Heart left ventricle (tissue), 16 donors: Measurements from ENCODE around the gene PRPSAP1. TPM values are rescaled to one million over a fixed set of nuclear protein-coding genes. Genes with fewer than 3 reads are reported as not detected.

Experiments used
- ATAC-seq, 4 donors: fragments of 200-7000 bp; cut with Tn5 transposase; one replicate each; pipeline ENCODE4 v1.9.1; 2020 to 2022; ENCODE audit warnings: moderate library complexity in 4 of 4, mild to moderate bottlenecking in 3 of 4, moderate number of reproducible peaks in 1 of 4
- DNase-seq, 5 donors: peaks; one replicate each; pipeline ENCODE4 v3.0.0-alpha.2; 2020
- H3K27ac ChIP-seq, 12 donors: fragments of 200-600 bp; sonication (generic) in 4 of 12; one replicate each; pipeline versions ENCODE4 v1.5.0 to v1.8.0; 2016 to 2022; ENCODE audit warnings: mild to moderate bottlenecking in 2 of 12
- H3K27me3 ChIP-seq, 9 donors: fragments of 200-600 bp; sonication (generic) in 2 of 9; one replicate each; pipeline versions ENCODE4 v1.5.1 to v1.8.0; 2016 to 2022; ENCODE audit warnings: mild to moderate bottlenecking in 3 of 9
- H3K36me3 ChIP-seq, 9 donors: fragments of 200-600 bp; sonication (generic) in 2 of 9; one replicate each; pipeline versions ENCODE4 v1.5.0 to v1.8.0; 2018 to 2022; ENCODE audit warnings: mild to moderate bottlenecking in 2 of 9
- H3K4me1 ChIP-seq, 12 donors: fragments of 200-600 bp; sonication (generic) in 4 of 12; one replicate each; pipeline versions ENCODE4 v1.5.0 to v1.8.0; 2016 to 2022; ENCODE audit warnings: mild to moderate bottlenecking in 3 of 12
- H3K4me3 ChIP-seq, 12 donors: fragments of 200-600 bp; sonication (generic) in 4 of 12; one replicate each; pipeline versions ENCODE4 v1.5.0 to v1.8.0; 2017 to 2022; ENCODE audit warnings: mild to moderate bottlenecking in 9 of 12, moderate library complexity in 4 of 12
- H3K9me3 ChIP-seq, 12 donors: fragments of 200-600 bp; sonication (generic) in 4 of 12; one replicate each; pipeline versions ENCODE4 v1.5.0 to v1.8.0; 2016 to 2022; ENCODE audit warnings: mild to moderate bottlenecking in 1 of 12
- POLR2A ChIP-seq, 2 donors: fragments of 450-650 bp; IDR thresholded peaks; one replicate each; pipeline ENCODE4 v1.6.1; 2017; ENCODE audit warnings: antibody characterized with exemption in 2 of 2, mild to moderate bottlenecking in 2 of 2, moderate library complexity in 2 of 2
- WGBS, 4 donors: extraction: QIAGEN DNeasy Blood & Tissue Kit in 2 of 4; methylation state at CpG; one replicate each; pipeline versions ENCODE4 v1.1.5 to v1.1.7; 2013 to 2018; 5-methylcytosine and 5-hydroxymethylcytosine counted together
- intact Hi-C, 10 donors: fragments of 100-400 bp; cut with DNase I; formaldehyde crosslinking; loops; one replicate each; pipeline versions ENCODE4 v1.11.1 to v1.14.2; 2022
- polyA plus RNA-seq, 2 donors: library from polyadenylated mRNA; stranded (reverse); fragments of 200-250 nt; gene quantifications; one replicate each; pipeline ENCODE4 v1.2.3, GENCODE V29; 2013
- total RNA-seq, 9 donors: library from RNA; depleted of rRNA in 2 of 9; stranded (reverse); fragments of >200 nt in 2 of 9; fragmentation: NEBNext Ultra II Directional in 3 of 9; extraction: Animal tissue kit (Norgen Biotek cat#: 25700) in 3 of 9; gene quantifications; one replicate each; pipeline versions ENCODE4 v1.1.0 to v1.2.4, GENCODE V29; 2016 to 2023
- TF ChIP-seq, protein P1 (sequence below), 12 donors: fragments of 200-600 bp; sonication (generic) in 4 of 12; IDR thresholded peaks; one replicate each; pipeline versions ENCODE4 v1.5.0 to v1.8.0; 2018 to 2022; ENCODE audit warnings: antibody characterized with exemption in 12 of 12, mild to moderate bottlenecking in 5 of 12
- donor health status: ischemic (EF 13 %, LVEDD 7.1; RV severe dilation, severe dysfunction).
- donor health status: healthy with polysubstance abuse.
- donor health status: DM: no; HTN: yes; CAD: no.
- donor health status: DM: no; HTN: no; CAD: no.
- donor health status: ischemic (EF 25% LVEDD 6.9; RV normal size, moderate dysfunction).
- donor health status: ischemic (EF 25% LVEDD 5.7; RV mildly dilated, moderate dysfunction).
- donor health status: healthy.
- donor health status: DM: yes; HTN: yes; CAD: no.
- donor health status: ischemic (EF 35%, LVEDD 5.7; RV mildly dilated, moderate dysfunction).
- donor health status: nonischemic (EF 11% LVEDD 7.7; RV severe dilation, severe dysfunction).
- donor health status: DM: yes; HTN: yes; CAD: no.
- donor health status: PGD.
- donor health status: ischemic (EF 29% LVEDD 5.4; RV normal size, mild dysfunction).
- donor health status: nonischemic (EF 23%, LVEDD 6.1; RV moderate dilation, normal function).

Gene PRPSAP1
- total and polyA plus RNA-seq, 11 donors: 22.7 to 39.7 (median 30.9) TPM

DNA sequence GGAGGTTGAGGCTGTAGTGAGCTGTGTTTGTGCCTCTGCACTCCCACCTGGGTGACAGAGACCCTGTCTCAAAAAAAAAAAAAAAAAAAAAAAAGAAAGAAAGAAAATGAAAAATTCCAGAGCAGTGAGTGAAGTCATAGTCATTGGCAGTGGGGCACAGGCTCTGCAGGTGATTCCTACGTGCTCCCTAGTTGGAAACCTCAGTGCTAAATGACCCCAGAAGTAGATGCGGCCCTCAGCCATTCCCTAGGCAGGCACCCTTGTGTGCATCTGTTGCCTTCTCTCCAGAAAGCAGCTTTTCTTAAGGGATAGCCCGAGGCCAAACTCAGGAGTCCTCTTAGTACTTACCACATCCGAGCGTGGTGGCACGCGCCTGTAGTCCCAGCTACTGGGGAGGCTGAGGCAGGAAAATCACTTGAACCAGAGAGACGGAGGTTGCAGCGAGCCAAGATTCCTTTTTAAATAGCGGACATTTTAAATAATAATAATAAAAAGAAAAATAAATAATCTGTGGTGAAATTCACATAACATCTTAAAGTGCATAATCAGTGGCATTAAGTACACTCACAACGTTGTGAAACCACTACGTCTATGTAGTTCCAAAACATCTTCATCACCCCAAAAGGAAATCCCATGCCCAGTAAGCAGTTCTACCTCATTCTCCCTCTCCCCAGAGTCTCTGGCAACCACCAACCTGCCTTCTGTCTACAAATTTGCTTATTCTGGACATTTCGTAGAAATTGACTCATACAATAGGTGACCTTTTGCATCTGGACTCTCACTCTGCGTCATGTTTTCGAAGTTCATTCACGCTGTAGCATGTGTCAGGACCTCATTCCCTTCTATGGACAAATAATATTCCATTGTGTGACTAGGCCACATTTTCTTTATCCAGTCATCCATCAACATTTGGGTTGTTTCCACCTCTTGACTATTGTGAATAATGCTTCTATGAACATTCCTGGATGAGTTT, 18.2 kb upstream of the PRPSAP1 start:
- Histone ChIP-seq H3K36me3 (no peaks in the 10 kb centered on the region), H3K4me1 (peaks cover 0 to 38% (median 26%) of the 10 kb centered on the region in 12 donors), H3K4me3 (no peak overlapping the region), H3K27ac (no peak overlapping the region), H3K27me3 (no peaks in the 10 kb centered on the region), H3K9me3 (no peaks in the 10 kb centered on the region)
- DNase-seq (no peak), ATAC-seq (no peak)
- no peak for TF ChIP-seq POLR2A (IDR thresholded peaks at IDR 0.05)
- TF ChIP-seq, protein P1, sequence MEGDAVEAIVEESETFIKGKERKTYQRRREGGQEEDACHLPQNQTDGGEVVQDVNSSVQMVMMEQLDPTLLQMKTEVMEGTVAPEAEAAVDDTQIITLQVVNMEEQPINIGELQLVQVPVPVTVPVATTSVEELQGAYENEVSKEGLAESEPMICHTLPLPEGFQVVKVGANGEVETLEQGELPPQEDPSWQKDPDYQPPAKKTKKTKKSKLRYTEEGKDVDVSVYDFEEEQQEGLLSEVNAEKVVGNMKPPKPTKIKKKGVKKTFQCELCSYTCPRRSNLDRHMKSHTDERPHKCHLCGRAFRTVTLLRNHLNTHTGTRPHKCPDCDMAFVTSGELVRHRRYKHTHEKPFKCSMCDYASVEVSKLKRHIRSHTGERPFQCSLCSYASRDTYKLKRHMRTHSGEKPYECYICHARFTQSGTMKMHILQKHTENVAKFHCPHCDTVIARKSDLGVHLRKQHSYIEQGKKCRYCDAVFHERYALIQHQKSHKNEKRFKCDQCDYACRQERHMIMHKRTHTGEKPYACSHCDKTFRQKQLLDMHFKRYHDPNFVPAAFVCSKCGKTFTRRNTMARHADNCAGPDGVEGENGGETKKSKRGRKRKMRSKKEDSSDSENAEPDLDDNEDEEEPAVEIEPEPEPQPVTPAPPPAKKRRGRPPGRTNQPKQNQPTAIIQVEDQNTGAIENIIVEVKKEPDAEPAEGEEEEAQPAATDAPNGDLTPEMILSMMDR (IDR thresholded peaks at IDR 0.05): no peak
- WGBS, 4 donors: 94 to 97% (median 96%) methylated on average over 16 of the region's 16 CpGs
- intact Hi-C loops: loop anchor here in 1 of 10 donors (2.0 kb wide), 1 partner anchor 21 kb away; no protein-coding TSS in a partner anchor

DNA sequence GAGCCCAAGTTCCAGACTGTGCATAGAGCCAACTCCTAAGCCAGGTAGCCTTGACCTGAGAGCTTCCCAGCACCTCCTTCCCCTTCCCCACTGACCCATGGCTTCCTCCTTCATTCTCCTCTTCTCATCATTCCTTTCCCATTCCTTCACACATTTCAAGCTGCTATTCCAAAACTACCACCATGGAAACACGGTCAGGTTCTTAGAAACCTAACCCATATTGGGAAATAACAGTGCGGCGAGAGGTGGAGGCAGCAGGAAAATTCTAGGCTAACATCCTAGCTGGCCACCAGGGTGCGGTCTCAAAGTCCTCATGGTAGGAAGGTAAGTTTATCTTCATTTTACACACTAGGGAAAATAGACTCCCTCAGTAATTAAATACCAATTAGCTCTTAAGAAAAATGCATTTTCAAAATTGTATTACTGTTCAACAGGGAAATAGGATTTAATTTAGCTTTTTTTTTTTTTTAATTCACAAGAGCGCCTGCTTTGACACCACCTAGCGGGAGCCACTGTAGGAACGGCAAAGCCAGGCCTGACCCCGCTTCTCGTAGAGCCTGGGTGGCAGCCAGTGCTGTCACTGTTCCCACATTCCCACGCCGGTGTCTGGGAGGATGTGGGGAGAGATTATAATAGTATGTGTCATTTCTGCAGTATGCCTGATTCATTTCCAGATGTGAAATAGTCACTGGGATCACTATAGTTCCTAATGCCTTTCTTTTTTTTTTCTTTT, 16.7 kb upstream of the PRPSAP1 start:
- intact Hi-C loops: loop anchor here in 1 of 10 donors (2.0 kb wide), 1 partner anchor 20 kb away; no protein-coding TSS in a partner anchor
- Histone ChIP-seq H3K27ac (peak overlapping the region in 11 of 12 donors; percentile 23 to 72 (median 49)), H3K4me1 (peaks cover 0 to 23% (median 18%) of the 10 kb centered on the region in 12 donors), H3K9me3 (no peaks in the 10 kb centered on the region), H3K27me3 (no peaks in the 10 kb centered on the region), H3K36me3 (no peaks in the 10 kb centered on the region), H3K4me3 (peak overlapping the region in 1 of 12 donors; percentile 6)
- peak; percentile 84 to 92 (median 87) for DNase-seq
- no peak for TF ChIP-seq POLR2A (IDR thresholded peaks at IDR 0.05)
- TF ChIP-seq, protein P1 (IDR thresholded peaks at IDR 0.05): peak; percentile 32 to 83 (median 64)
- 20 to 28% (median 23%) methylated on average over 11 of the region's 11 CpGs for WGBS, 4 donors
- ATAC-seq: peak; percentile 90 to 97 (median 94)

DNA sequence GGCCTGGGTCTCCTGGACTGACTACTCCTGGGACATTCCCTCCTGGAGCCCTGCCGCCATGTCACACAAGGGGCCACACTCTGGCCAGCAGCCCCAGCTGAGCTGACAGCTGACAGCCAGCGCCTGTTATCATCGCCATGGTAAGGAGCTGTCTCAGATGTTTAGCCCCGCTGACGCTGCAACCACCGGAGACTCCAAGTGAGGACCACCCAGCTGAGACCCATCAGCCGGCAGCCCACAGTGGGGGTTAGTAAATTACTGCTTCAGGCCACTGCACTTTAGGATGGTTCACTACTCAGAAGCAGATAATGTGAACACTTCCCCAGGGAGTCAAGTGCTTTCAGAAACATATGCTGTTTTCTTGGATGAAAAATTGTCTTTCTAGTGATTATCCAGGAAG, 16.1 kb upstream of the PRPSAP1 start:
- H3K27me3 ChIP-seq: no peaks in the 10 kb centered on the region
- peaks cover 0 to 23% (median 18%) of the 10 kb centered on the region in 12 donors for H3K4me1 ChIP-seq
- H3K27ac ChIP-seq: peak overlapping the region in 10 of 12 donors; percentile 15 to 68 (median 33)
- H3K4me3 ChIP-seq: no peak overlapping the region
- no peak for TF ChIP-seq POLR2A (IDR thresholded peaks at IDR 0.05)
- TF ChIP-seq, protein P1 (IDR thresholded peaks at IDR 0.05): no peak
- WGBS, 4 donors: 58 to 74% (median 60%) methylated on average over 6 to 7 of the region's 7 CpGs
- no peaks in the 10 kb centered on the region for H3K36me3 ChIP-seq
- ATAC-seq (peak in 3 of 4 donors; percentile 10 to 44 (median 18)), DNase-seq (peak in 4 of 5 donors; percentile 32 to 70 (median 50))
- intact Hi-C loops: loop anchor here in 1 of 10 donors (2.0 kb wide), 1 partner anchor 19 kb away; no protein-coding TSS in a partner anchor
- no peaks in the 10 kb centered on the region for H3K9me3 ChIP-seq
